Testis (tissue), 2 donors: ENCODE results near the gene RND3.

Experiments
- CTCF ChIP-seq, 3 experiments: fragments of 450-650 bp in 2 of 3; fragments of 200-600 bp in 1 of 3; sonication (generic) in 1 of 3; IDR thresholded peaks; one replicate each; pipeline ENCODE4 v1.5.1; 2016 to 2019; ENCODE audit warnings: antibody characterized with exemption in 3 of 3, mild to moderate bottlenecking in 2 of 3, moderate library complexity in 1 of 3
- POLR2A ChIP-seq: fragments of 450-650 bp; IDR thresholded peaks from one replicate; pipeline ENCODE4 v1.6.1; 2017; ENCODE audit warnings: antibody characterized with exemption, mild to moderate bottlenecking, moderate library complexity

- no peak for TF ChIP-seq CTCF (IDR thresholded peaks at IDR 0.05)
- no peak for TF ChIP-seq POLR2A
Observed at GRCh38 chr2:150520887-150521664, 33.6 kb upstream of the RND3 start.
